Posterior cingulate gyrus (tissue), 11 donors: ENCODE results near the gene TSPAN17.
A peak's percentile ranks its signal among the peaks of the same experiment; 100 is the strongest.

Experiments
- DNase-seq, 10 donors: peaks; one replicate each; pipeline versions ENCODE4 v3.0.0 to v3.0.0-alpha.2; 2020 to 2021; ENCODE audit warnings: mixed read lengths in 3 of 10
- intact Hi-C: fragments of 100-400 bp; cut with DNase I; formaldehyde crosslinking; loops from one replicate; pipeline ENCODE4 v1.15.1; 2023

The TSPAN17 gene

DNA sequence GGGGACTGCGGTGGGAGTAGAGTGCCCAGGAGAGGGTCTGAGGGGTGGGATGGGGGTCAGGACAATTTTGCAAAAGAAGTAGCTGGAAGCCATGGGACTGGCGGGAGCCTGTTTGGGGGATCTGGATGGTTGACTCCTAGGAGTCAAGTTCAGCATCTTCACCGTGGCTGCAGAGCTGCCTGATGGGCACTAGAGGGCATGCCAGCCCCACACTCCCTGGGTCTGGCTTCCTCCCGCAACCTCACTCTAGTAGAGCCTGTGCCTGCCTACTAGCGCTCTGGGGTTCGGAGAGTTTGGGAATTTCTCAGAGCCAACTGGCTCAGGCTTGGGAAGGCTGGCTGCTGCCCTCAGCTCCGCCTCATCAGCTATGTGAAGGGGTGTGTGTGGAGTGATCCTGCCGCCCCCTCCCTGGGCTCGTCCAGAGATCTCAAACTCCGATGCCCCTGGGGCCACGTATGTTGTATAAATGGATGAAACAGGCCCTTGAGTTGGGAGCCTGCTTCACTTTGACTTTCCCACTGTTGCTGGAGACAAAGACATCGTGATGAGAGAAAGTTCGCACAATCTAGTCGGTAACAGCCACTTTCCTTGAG is 10.8 kb downstream of the TSPAN17 start:
- peak; percentile 51 to 97 (median 77) for DNase-seq
- intact Hi-C loops: loop anchor here (5.0 kb wide), 1 partner anchor 454 kb away; no protein-coding TSS in a partner anchor

DNA sequence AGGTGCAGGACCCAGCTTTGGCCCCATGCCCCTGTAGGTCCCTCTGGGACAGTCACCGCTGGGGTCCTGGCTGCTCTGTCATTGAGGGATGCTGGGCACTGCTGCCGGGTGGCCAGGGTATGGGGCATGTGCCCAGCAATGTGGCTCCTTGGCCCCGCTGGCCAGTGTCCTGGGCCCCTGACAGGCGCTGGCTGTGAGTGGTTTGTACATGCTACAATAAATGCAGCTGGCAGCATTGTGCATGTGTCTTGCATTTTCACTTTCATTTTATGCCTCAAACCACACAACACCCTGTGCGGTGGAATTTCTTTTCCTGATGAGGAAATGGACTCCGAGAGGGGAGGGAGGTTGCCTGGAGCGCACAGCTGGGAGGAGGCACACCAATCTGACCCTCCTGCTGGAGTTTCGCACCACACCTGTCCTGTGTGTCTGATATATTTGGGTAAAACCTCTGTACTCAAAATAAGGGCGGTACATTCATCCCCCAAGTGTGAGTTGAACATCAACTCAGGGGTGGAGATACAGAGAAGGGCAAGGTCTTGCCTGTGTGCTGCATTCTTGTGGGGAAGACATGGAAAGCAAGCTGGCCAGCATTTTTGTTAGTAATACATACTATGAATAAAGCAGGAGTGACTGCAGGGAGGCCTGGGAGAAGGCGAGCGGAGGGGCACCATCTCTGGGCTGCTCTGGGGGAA is 11.7 kb downstream of the TSPAN17 start:
- no peak for DNase-seq
- intact Hi-C loops: loop anchor here (5.0 kb wide), 1 partner anchor 453 kb away; no protein-coding TSS in a partner anchor

DNA sequence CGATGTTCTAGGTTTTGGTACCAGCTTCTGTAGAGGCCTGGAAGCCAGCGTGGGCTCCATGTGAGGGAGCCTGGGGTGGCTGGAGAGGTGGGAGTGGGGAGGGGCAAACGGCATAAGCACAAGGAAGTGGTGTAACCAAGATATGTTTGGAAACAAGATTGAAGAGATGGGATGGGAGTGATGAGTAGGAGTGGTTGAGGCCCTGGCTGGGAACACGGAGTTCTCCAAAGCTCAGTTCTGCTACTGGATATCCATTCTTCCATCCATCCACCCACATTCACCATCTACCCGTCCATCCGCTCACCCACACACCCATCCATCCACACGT is 12.2 kb downstream of the TSPAN17 start:
- intact Hi-C loops: loop anchor here (5.0 kb wide), 1 partner anchor 453 kb away; no protein-coding TSS in a partner anchor
- peak in 4 of 10 donors; percentile 41 to 87 (median 70) for DNase-seq

DNA sequence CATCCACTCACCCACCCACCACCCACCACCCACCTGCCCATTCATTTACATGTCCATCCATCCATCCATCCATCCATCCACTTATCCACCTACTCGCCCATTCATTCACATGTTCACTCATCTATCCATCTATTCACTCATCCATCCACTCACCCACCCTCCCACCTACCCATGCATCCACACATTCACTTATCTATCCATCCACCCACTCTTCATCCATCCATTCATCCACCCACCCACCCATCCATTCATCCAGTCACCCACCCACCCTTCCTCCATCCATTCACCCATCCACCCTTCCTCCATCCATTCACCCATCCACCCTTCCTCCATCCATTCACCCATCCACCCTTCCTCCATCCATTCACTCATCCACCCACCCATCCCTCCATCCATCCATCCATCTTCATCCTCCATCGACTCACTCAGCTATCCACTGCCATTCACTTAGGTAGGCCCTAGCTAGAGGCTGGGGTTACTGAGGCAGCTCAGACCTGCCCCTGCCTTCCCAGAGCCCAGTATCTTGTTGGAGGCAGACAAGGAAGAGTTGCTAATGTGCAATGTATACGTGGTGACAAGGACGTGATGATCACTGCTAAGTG is 12.7 kb downstream of the TSPAN17 start:
- DNase-seq: no peak
- intact Hi-C loops: loop anchor here (2.0 to 5.0 kb wide), 3 partner anchors 299 to 642 kb away; partner anchors contain the start of genes PRELID1 and RAB24

DNA sequence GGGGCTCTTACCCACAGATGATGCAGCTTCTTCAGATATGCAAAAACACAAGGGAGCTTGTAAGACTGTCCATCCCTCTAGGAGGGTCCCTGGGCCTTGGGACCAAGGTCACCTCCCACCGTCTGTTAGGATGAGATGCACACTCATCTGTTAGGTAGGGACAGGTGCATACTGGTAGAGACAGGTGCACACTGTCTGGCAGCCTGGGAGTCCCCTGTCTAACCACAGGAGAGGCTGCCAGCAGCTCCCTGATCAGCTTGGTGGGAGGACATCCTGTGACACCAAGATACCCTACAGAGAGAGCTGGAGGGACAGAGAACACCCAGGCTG is 13.2 kb downstream of the TSPAN17 start:
- intact Hi-C loops: loop anchor here (2.0 to 5.0 kb wide), 2 partner anchors 298 to 642 kb away; partner anchors contain the start of genes PRELID1 and RAB24
- DNase-seq: peak in 1 of 10 donors; percentile 5

DNA sequence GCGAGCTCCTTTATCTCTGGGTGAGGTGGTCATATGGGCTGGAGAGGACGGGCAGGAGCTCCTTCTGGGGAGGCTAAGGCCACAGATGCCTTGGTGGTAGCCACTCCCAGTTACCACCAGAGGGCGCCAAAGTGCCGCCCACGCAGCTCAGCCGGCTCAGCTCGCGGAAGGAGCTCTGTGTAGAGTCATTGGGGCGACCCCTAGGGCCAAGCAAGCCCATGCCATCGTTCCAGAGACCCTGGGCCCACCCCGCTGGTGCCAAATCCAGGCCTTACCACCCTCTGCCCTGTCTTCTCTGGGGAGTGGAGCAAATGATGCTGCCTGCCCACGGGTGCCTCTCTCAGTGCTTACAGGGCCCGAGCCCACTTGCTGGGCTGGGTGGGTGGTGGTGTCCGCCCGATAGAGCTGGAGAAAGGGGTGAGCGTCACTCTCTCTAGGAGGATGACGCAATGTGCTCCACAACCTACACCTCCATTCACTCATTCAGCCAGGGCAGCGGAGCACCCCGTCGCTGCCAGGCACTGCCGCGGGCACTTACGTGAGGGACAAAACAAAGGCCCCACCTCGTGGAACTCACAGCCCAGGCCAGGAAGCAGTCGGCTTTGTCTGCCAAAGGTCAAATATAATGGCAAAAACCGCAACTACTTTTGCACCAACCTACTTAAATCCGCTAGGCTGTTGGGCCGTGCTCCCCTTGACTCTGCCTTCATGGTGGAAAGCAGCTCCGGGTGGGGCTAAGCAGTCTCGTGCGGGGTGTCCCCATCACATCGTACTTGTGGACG is 13.8 kb downstream of the TSPAN17 start:
- intact Hi-C loops: loop anchor here (2.0 to 5.0 kb wide), 2 partner anchors 298 to 641 kb away; partner anchors contain the start of genes PRELID1 and RAB24
- DNase-seq: peak; percentile 57 to 97 (median 82)

DNA sequence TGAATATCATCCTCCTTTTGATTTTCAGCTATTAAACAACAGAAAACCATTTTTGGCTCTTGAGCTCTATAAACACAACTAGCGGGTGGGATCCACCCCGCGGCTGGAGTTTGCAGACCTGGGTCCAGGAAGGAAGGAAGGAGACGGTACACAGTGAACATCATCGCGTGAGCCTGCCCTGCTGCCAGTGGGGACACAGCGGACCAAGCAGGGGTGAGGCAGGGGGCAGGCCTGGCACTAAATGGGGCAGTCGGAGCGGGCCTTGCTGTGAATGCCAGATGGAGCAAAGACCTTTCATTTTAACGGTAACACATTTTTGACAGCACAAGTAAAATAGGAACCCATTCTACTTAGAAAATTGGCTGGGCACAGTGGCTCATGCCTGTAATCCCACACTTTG is 14.4 kb downstream of the TSPAN17 start:
- intact Hi-C loops: loop anchor here (2.0 to 5.0 kb wide), 2 partner anchors 297 to 641 kb away; partner anchors contain the start of genes PRELID1 and RAB24
- peak in 3 of 10 donors; percentile 60 to 70 (median 67) for DNase-seq

DNA sequence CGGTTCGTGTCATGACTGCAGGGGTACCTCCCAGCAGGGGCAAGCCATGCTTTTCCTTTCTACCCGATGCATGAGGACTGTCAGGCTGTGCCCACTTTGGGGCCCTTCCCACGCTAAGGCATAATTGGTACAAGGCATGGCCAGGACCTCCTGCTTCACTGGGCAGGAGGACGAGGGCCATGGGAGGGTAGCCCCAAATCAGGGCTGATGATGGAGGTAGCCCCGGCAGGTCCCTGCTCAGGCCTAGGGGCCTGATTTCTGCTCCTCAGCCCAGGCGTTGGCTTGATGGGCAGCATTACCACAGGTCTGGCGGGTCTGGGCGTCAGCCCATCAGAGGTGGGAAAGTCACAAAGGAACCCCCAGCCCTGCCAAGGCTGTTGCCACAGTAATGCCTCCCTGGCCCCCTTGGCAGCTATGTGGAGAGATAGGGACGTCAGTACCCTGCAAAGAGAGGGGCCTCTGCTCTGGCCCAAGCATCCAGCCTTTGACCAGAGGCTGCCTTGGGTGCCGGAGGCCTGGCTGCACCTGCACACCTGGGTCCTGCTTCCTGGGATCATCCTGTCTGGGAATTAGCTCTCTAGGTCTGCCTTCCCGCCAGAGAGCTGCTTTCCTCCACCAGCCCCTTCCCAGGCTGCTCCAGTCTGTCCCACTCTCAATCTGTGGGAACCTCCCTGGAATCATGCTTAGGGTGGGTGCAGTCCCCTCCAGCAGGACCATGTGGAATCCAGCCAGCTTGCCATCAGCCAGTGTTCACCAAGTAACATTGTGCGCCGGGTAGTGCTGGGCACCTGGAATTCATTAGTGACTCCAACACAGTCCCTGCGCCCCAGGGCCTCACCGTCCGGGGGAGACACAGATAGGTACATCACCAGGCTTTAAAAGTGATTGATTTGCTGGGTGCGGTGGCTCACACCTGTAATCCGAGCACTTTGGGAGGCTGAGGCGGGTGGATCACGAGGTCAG is 15.4 kb downstream of the TSPAN17 start:
- intact Hi-C loops: loop anchor here (5.0 kb wide), 1 partner anchor 640 kb away; the partner anchor contains the start of genes PRELID1 and RAB24
- peak in 3 of 10 donors; percentile 47 to 77 (median 67) for DNase-seq

DNA sequence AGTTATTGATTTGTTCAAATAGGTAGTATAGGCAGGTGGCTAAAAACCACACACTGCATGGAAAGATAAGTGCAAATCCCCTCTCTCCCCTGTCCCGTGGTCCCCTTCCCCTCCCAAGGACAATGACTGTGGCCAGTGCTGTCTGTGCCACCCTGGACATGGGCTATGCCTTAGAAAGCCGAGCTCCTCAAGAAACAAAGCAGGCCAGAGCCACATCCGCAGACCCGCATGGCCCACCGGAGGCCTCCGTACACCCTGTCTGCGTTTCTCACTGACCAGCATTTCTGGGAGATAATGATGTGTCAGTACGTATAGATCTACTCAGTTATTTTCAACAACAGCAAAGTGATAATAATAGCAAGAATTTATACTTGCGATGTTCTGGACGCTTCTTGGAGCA is 16.3 kb downstream of the TSPAN17 start:
- intact Hi-C loops: loop anchor here (5.0 kb wide), 1 partner anchor 639 kb away; the partner anchor contains the start of genes PRELID1 and RAB24
- peak in 3 of 10 donors; percentile 16 to 60 (median 59) for DNase-seq

DNA sequence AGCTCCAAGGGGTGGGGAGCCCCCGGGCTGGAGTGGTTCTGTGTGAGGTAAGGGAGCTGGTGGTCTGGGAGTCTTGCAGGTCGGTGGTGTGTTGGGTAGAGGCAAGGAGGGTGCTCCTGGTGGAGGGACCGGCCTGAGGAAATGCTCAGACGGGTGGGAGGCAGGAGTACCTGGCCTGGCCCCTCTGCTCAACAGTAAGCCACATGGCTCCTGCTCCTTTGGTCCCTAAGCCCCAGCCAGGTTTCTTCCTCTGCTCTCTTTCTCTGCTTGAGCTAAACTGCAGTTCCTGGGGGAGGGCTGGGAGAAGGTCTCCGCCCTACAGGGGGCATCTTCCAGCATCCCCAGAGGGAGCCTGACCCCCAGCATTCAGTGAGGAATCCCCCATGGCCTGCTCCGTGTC is 17.2 kb downstream of the TSPAN17 start:
- intact Hi-C loops: loop anchor here (5.0 kb wide), 1 partner anchor 638 kb away; the partner anchor contains the start of genes PRELID1 and RAB24
- peak in 3 of 10 donors; percentile 23 to 62 (median 26) for DNase-seq

DNA sequence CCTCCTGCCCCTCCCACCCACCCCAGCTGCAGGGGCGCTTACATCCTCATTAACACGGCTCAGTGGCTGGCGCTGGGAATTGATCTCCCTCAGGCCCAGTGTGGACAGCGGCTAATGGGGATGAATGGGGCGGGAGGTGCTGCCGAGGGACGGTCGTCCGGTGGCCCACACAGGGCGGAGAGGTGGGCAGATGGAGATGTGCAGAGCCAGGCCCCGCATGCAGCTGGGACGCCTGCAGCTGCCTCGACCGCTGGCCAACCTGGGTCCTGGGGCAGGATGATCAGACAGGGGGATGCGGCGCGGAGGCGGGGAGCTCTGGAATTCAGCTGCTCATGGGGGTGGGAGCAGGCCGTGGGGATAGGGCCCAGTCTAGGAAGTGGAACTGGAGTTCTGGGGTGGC is 17.6 kb downstream of the TSPAN17 start:
- peak in 3 of 10 donors; percentile 22 to 67 (median 51) for DNase-seq
- intact Hi-C loops: loop anchor here (5.0 kb wide), 1 partner anchor 637 kb away; the partner anchor contains the start of genes PRELID1 and RAB24

DNA sequence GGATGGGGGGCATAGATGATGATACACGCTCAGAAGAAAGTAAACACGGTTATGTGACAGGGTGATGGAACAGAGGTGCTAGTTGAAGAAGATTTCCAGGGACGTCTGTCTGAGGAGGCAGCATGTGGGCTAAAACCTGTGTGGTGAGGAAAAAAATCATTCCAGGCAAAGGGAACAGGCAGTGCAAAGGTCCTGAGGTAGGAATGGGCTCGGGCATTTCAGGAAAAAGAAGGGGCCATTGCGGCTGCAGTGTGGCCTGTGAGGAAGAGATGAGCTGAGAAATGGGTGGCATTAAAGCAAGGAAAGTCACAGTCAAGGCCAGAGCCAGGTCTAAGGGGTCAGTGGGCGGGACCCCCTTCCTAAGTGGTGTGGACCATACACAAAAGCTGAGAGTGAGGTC is 18.2 kb downstream of the TSPAN17 start:
- intact Hi-C loops: no loop called here
- peak in 2 of 10 donors; percentile 2 to 20 for DNase-seq

DNA sequence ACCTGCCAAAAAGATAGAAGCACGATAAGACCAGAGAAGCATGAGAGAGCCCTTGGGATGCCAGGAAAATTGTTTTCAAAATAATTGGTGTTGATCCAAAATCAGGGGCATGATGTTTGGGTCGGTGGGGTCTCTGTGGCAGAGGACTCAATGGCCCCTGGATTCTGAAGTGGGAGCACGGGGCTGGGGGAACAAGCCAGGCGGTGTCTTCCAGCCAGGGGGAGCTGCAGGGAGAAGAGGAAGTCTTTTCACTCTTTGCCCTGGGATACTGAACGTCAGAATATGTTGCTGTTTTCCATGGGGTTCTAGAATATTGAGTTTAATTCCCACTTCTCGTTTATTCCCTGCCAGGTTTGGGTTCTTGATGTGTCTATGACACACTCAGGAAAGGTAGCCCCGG is 20.4 kb downstream of the TSPAN17 start:
- intact Hi-C loops: no loop called here
- DNase-seq: peak in 2 of 10 donors; percentile 27 to 32

DNA sequence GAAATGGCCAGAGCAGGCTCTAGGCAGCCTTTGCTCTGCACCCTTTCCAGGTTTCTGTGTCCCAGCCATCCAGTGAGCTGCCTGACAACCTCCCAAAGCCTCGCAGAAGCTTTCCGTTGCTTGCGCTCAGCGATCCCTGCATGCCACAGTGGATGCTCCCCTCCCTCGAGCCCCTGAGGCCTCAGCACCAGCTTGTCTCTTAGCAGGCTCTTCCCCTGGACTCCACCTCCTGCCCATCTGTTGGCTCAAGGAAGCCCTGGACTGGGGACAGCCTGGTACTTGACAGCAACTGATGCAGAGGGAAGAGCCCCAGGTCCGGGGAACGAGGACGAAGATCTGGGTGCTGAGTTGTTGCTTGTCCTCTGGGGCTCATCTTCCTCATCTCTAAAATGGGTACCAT is 23.2 kb downstream of the TSPAN17 start:
- peak in 2 of 10 donors; percentile 10 to 32 for DNase-seq
- intact Hi-C loops: no loop called here

DNA sequence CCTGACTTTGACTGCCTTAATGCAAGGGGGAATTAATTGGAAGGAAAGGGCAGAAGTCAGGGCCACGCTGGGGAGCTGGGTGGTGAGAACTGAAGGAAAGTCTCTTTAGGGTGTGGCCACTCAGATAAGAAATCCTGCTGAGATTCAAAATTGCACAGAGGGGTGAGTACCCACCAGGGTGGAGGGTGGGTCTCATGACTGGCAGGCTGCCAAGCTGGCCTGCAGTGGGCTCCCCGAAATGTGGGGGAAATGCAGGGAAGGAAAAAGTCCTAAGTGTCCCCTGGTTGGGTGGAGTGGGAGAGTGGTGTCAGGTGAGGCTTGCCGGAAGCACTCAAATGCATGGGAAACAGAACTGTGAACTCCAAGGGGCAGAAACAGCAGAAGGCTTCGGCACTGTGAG is 24.1 kb downstream of the TSPAN17 start:
- peak in 2 of 10 donors; percentile 19 to 25 for DNase-seq
- intact Hi-C loops: no loop called here

DNA sequence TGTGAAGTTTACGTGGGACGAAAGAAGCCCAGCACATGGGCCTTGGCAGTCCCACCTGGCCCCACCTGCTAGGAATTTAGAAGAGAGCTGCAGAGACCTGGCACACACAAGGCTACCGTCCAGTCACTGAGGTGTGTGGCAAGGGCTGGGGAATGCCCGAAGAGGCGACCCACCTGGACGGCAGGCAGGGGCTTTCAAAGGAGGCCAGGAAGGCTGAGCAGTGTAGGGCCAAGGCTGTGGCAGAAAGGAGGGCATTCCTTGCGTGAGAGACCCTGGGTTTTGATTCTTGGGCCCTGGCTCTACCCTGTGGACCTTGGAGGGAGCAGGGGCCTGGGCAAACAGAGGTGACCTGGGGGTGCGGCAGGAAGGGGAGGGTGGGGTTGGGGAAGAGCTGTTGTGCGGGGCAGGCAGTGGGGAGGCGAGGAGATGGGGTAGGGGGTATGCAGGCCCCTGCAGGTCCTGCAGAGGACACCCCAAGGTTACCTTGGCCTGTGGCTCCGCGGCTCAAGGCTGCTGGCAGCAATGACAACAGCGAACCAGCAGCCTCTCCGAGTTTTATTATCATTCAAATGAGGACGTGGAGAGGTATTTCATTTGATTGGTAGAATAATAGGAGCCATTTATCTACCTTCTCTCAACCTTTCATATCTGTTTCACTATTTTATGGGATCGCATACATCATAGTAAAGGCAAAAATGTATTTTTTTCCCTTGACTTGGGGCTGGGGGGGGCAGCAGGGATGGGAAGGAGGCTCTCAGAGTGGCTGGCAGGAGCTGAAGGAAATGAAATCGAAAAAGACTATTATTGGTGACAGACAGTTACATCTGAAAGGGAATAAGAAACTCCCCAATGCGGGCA is 24.8 kb downstream of the TSPAN17 start:
- peak in 3 of 10 donors; percentile 25 to 69 (median 63) for DNase-seq
- intact Hi-C loops: no loop called here

DNA sequence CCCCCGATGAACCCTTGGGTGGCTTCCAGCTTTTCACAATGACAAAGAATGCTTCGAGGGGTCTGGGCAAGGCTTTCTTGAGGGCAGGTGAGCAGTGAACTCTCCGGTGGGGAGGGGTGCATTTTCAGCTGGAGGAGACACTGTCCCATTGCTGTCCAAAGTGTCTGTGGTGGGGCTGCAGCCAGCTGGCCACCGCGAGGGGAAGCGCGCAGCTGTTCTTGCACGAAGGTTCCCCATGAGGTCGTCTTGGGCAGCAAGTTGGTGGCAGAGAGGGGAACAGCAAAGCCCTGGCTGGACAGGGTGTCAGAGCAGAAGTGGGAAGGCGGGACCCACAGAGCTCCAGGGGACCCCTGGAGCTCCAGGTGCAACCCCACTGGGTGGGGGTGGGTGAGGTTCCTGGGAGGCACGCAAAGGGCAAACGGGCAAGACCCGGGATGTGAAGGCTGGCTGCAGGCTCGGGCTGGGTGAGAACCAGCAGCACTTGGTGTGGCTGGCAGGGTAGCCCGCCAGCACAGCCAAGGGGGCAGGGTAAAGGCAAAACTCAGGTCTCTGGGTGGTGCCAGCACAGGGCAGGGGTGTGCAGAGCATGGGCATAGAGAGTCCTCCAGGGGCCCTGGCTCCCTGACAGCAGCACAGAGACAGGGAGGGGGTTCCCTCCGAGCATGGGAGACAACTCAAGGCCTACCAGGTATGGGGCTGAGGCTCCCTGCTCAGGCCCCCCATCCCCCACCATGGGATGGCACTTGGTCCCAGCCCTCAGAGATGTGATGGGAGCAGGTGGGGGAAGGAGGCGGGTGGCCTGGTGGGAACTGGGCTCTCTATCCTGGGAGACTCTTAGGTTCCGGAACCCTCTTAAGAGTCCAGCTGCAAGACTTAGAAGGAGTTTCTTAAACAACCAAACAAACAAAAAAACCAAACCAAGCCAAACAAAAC is 26.6 kb downstream of the TSPAN17 start:
- intact Hi-C loops: no loop called here
- DNase-seq: peak in 3 of 10 donors; percentile 37 to 73 (median 62)
